Natural killer cell (primary cell): Measurements from ENCODE around the gene IL31RA. TPM values are rescaled to one million over a fixed set of nuclear protein-coding genes. Genes with fewer than 3 reads are reported as not detected.
"Not testable (repeated sequence)": the region's sequence is repeated elsewhere in the genome, so short reads cannot be mapped to it uniquely, and the experiment has no call there.

Source experiments
- ATAC-seq, 3 donors: fragments of 150-1000 bp in 2 of 3; fragments of 200-7000 bp in 1 of 3; cut with Tn5 transposase; 1 replicate in 1 of 3; 2 replicates in 2 of 3; pipeline ENCODE4 v1.10.0; 2021; ENCODE audit warnings: mild to moderate bottlenecking in 2 of 3, moderate library complexity in 2 of 3
- DNase-seq, 2 donors: peaks; one replicate each; pipeline versions ENCODE4 v3.0.0 to v3.0.0-alpha.2; 2013 to 2021; ENCODE audit warnings: mixed read lengths in 1 of 2
- H3K27ac ChIP-seq: one replicate; pipeline ENCODE4 v1.5.1; 2013; ENCODE audit warnings: mild to moderate bottlenecking, low read length
- H3K27me3 ChIP-seq: one replicate; pipeline ENCODE4 v1.6.1; 2013; ENCODE audit warnings: low read length; ENCODE audit not compliant: control insufficient read depth, insufficient read depth
- H3K36me3 ChIP-seq: one replicate; pipeline ENCODE4 v1.6.1; 2013; ENCODE audit warnings: low read length; ENCODE audit not compliant: control insufficient read depth, insufficient read depth
- H3K4me1 ChIP-seq: one replicate; pipeline ENCODE4 v1.6.1; 2013; ENCODE audit warnings: low read length; ENCODE audit not compliant: control insufficient read depth, insufficient read depth
- H3K4me3 ChIP-seq: one replicate; pipeline ENCODE4 v1.5.1; 2013; ENCODE audit warnings: low read length
- H3K9me3 ChIP-seq: one replicate; pipeline ENCODE4 v1.6.1; 2013; ENCODE audit warnings: low read length; ENCODE audit not compliant: control insufficient read depth, insufficient read depth
- H3K27ac Mint-ChIP-seq, 2 donors: one replicate each; pipeline ENCODE4 v1.8.0; 2022; ENCODE audit warnings: mild to moderate bottlenecking in 2 of 2, mixed read lengths in 2 of 2, moderate library complexity in 1 of 2
- H3K27me3 Mint-ChIP-seq, 2 donors: one replicate each; pipeline ENCODE4 v1.8.0; 2022; ENCODE audit warnings: low read depth in 2 of 2, mixed read lengths in 2 of 2
- H3K36me3 Mint-ChIP-seq: one replicate; pipeline ENCODE4 v1.8.0; 2022; ENCODE audit warnings: mixed read lengths
- H3K4me1 Mint-ChIP-seq, 2 donors: one replicate each; pipeline ENCODE4 v1.8.0; 2022; ENCODE audit warnings: mixed read lengths in 2 of 2
- H3K4me3 Mint-ChIP-seq: one replicate; pipeline ENCODE4 v1.8.0; 2022; ENCODE audit warnings: mild to moderate bottlenecking, moderate library complexity, mixed read lengths
- H3K9me3 Mint-ChIP-seq, 2 donors: one replicate each; pipeline ENCODE4 v1.8.0; 2022; ENCODE audit warnings: mixed read lengths in 2 of 2
- WGBS: methylation state at CpG from one replicate; pipeline ENCODE4 v1.1.7; 2013; ENCODE audit warnings: missing lambda C conversion rate; ENCODE audit not compliant: insufficient coverage; 5-methylcytosine and 5-hydroxymethylcytosine counted together
- intact Hi-C: fragments of 100-400 bp; cut with micrococcal nuclease; formaldehyde crosslinking; loops from one replicate; pipeline ENCODE4 v1.14.2; 2022
- total RNA-seq, 4 donors: library from RNA; stranded (reverse); fragments of 120-200 nt in 1 of 4; gene quantifications; one replicate each; pipeline versions ENCODE4 v1.2.3 to v1.2.4, GENCODE V29; 2013 to 2022
- TF ChIP-seq, protein P1 (sequence below): fragments of 200-600 bp; IDR thresholded peaks from one replicate; pipeline ENCODE4 v1.8.0; 2022; ENCODE audit warnings: antibody characterized with exemption

The IL31RA gene
- total RNA-seq, 3 donors from 2014 or later (not counting 1 experiment from before 2014, with no cell fraction given) = not detected

- H3K4me1 Mint-ChIP-seq = no peaks in the 10 kb centered on the region
- TF ChIP-seq, protein P1, sequence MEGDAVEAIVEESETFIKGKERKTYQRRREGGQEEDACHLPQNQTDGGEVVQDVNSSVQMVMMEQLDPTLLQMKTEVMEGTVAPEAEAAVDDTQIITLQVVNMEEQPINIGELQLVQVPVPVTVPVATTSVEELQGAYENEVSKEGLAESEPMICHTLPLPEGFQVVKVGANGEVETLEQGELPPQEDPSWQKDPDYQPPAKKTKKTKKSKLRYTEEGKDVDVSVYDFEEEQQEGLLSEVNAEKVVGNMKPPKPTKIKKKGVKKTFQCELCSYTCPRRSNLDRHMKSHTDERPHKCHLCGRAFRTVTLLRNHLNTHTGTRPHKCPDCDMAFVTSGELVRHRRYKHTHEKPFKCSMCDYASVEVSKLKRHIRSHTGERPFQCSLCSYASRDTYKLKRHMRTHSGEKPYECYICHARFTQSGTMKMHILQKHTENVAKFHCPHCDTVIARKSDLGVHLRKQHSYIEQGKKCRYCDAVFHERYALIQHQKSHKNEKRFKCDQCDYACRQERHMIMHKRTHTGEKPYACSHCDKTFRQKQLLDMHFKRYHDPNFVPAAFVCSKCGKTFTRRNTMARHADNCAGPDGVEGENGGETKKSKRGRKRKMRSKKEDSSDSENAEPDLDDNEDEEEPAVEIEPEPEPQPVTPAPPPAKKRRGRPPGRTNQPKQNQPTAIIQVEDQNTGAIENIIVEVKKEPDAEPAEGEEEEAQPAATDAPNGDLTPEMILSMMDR = no peak
- no peak overlapping the region for H3K27ac Mint-ChIP-seq
These were observed 84.2 kb downstream of the IL31RA start for GRCh38 chr5:55935371-55935770.

DNA sequence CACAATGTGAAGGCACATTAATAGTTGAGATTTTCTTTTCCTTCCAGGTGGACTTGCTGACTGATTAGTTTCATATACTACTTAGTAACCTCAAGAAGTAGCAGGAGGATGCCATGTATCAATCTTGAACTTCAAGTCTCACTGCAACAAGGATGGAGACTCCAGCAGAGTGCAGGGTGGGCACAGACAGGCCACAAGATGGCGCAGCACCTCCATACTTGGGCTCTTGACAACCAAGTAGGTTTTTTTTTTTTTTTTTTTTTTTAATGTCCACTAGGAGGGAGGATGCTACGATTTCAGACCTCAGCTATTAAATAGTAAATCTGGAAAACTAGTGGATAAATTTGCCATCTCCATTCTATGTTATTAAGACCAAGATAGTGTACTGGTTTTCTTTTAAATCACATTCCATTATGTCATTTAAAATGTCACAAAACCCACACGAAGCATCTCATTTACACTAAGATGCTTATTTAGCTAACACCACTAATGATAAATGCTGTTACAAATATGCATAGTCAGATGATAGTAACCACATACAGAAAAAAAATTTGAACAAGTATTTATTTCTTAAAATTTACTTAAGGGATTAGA is 85.0 kb downstream of the IL31RA start:
- TF ChIP-seq, protein P1 = peak; percentile 95
- DNase-seq = peak; percentile 68 to 89
- peak; percentile 86 to 93 (median 86) for ATAC-seq
- H3K4me1 Mint-ChIP-seq = no peaks in the 10 kb centered on the region
- 50% methylated on average over 2 of the region's 3 CpGs for WGBS
- H3K4me1 ChIP-seq = no peaks in the 10 kb centered on the region
- no peak overlapping the region for H3K4me3 Mint-ChIP-seq
- H3K27me3 Mint-ChIP-seq = no peaks in the 10 kb centered on the region
- intact Hi-C loops = loop anchor here (1.0 to 10.0 kb wide), 4 partner anchors 265 to 902 kb away; no protein-coding TSS in a partner anchor
- H3K9me3 Mint-ChIP-seq = no peaks in the 10 kb centered on the region
- peaks cover 7% of the 10 kb centered on the region for H3K36me3 ChIP-seq
- H3K4me3 ChIP-seq = no peak overlapping the region
- H3K27ac ChIP-seq = no peak overlapping the region
- no peaks in the 10 kb centered on the region for H3K27me3 ChIP-seq
- no peak overlapping the region for H3K27ac Mint-ChIP-seq
- H3K9me3 ChIP-seq = no peaks in the 10 kb centered on the region
- H3K36me3 Mint-ChIP-seq = peaks cover 1% of the 10 kb centered on the region

More at GRCh38 chr5:55935371-55935770, 84.2 kb downstream of the IL31RA start:
- no peaks in the 10 kb centered on the region for H3K4me1 ChIP-seq
- peaks cover 5% of the 10 kb centered on the region for H3K36me3 ChIP-seq
- H3K27me3 Mint-ChIP-seq = no peaks in the 10 kb centered on the region
- ATAC-seq = no peak
- no peak overlapping the region for H3K4me3 Mint-ChIP-seq
- WGBS = 93% methylated on average over 6 of the region's 6 CpGs
- no peak overlapping the region for H3K27ac ChIP-seq
- H3K36me3 Mint-ChIP-seq = no peaks in the 10 kb centered on the region
- intact Hi-C loops = loop anchor here (5.0 to 10.0 kb wide), 2 partner anchors 337 to 379 kb away; no protein-coding TSS in a partner anchor
- H3K27me3 ChIP-seq = no peaks in the 10 kb centered on the region
- no peak for DNase-seq
- no peak overlapping the region for H3K4me3 ChIP-seq
- H3K9me3 Mint-ChIP-seq = no peaks in the 10 kb centered on the region
- H3K9me3 ChIP-seq = no peaks in the 10 kb centered on the region

DNA sequence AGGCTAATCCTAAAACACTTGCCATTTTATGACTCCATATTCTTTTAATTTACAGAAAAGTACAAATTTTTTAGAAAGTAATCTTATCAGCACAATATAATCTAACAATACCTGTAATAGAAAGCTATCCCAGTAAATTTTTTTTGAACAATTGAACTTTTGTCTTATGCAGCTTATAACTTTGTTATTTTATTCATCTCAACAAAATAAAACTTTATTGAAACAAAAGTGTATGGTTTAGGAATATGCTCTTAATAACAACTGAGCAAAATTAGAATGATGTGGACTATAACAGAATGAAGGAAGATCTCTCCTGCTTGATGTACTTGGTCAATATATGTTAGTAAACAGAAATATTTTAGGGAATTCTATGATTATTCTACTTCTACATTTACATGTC is 86.4 kb downstream of the IL31RA start:
- intact Hi-C loops = loop anchor here (2.0 to 10.0 kb wide), 3 partner anchors 263 to 377 kb away; no protein-coding TSS in a partner anchor
- not testable (repeated sequence) for H3K4me3 ChIP-seq, H3K27me3 ChIP-seq, H3K4me3 Mint-ChIP-seq, H3K9me3 ChIP-seq, H3K4me1 Mint-ChIP-seq, H3K4me1 ChIP-seq, ATAC-seq, DNase-seq, H3K27ac ChIP-seq, H3K27me3 Mint-ChIP-seq, H3K36me3 Mint-ChIP-seq, H3K9me3 Mint-ChIP-seq, H3K27ac Mint-ChIP-seq
- peaks cover 19% of the 10 kb centered on the region for H3K36me3 ChIP-seq

- H3K9me3 Mint-ChIP-seq, H3K27ac Mint-ChIP-seq, H3K4me1 ChIP-seq, DNase-seq, H3K4me1 Mint-ChIP-seq, H3K27me3 ChIP-seq, intact Hi-C loops, ATAC-seq, H3K27me3 Mint-ChIP-seq, H3K4me3 Mint-ChIP-seq, H3K4me3 ChIP-seq, H3K27ac ChIP-seq, H3K9me3 ChIP-seq: not testable (repeated sequence)
- WGBS = over 99% methylated on average over 4 of the region's 4 CpGs
- peaks cover 20% of the 10 kb centered on the region for H3K36me3 ChIP-seq
- H3K36me3 Mint-ChIP-seq = peaks cover 19% of the 10 kb centered on the region
These were observed 90.0 kb downstream of the IL31RA start for GRCh38 chr5:55941154-55941553.
